Cortex of kidney (tissue), 1 donor: Measurements from ENCODE around the gene RIIAD1.
"Not testable (repeated sequence)": the region's sequence is repeated elsewhere in the genome, so short reads cannot be mapped to it uniquely, and the experiment has no call there.

Experiments
- DNase-seq: peaks from one replicate; lab custom pipeline; 2025; lab: John Stamatoyannopoulos, UW

Gene RIIAD1

DNA sequence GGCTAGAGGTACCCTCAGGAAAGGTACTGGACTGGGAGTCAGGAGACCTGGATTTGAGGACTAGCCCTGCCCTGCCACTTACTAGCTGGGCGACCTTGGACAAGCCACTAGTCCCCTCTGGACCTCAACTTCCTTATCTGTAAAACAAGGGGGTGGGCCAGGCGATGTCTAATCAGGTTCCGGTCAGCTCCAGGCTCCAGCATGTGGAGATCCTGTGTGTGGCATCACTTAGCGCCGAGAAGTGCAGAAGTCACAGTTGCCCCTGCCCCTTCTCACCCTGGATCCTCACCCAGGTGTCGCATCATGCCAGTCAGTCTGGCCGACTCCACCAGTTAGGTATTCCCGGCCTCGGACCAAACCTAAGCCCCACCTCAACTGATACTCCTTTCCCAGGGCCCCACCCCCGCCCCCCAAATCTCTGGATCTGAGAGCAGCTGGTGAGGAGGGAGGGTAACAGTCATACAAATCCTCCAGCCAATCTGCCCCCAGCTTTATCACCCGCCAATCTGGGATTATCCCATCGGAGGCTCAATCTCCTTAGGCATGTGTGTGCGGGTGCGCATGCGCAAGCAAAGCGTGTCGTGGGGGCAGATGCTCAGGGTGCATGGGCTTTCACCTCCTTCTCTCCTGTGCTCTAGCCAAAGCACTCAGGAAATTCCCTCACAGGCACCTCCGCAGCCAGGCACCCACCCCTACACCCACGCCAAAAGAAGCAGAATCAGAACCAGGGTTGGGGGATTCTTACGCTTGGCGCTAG lies 10.1 kb upstream of the RIIAD1 start:
- no peak for DNase-seq

- no peak for DNase-seq
Measured at GRCh38 chr1:151711951-151712350, 9.4 kb upstream of the RIIAD1 start.

DNA sequence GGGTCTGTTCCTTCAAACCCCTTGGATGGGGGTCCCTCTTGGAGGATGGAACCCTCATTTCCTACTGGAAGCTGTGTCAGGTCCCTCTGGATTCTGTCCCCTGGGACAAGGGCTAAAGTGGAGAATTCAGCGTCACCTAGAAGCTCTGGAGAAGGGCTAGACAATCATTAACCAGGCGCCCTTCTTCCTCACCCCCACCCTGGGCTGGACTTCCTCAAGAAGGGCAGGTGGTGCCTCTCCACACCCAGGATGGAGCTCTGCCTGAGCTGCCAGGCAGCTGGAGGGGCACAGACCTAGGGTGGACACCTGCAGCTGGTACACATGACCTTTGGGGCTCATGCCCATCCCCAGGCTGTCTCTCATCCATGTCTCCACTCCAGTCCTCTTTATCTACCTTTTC lies 8.3 kb upstream of the RIIAD1 start:
- DNase-seq, result no peak

DNA sequence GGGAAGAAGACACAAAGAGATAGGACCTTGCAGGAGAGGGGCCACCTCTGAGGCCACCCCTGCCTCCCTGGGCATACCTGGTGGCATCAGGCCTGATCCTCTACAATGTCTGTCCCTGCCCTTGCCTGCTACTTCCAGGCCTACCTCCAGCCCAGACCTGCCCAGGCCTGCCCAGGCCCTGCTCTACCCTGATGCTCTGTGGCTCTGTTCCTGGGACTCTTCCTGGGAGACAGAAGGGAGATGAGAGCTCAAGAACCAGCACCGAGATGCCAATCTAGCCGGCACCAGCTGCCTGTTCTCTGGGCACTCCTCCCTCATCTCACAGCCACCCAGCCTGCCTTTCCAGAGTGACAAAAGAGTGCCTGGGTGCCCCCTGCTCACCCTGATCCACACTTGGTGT lies 7.4 kb upstream of the RIIAD1 start:
- no peak for DNase-seq

- DNase-seq, result no peak
Measured at GRCh38 chr1:151714820-151715725, 6.2 kb upstream of the RIIAD1 start.

DNA sequence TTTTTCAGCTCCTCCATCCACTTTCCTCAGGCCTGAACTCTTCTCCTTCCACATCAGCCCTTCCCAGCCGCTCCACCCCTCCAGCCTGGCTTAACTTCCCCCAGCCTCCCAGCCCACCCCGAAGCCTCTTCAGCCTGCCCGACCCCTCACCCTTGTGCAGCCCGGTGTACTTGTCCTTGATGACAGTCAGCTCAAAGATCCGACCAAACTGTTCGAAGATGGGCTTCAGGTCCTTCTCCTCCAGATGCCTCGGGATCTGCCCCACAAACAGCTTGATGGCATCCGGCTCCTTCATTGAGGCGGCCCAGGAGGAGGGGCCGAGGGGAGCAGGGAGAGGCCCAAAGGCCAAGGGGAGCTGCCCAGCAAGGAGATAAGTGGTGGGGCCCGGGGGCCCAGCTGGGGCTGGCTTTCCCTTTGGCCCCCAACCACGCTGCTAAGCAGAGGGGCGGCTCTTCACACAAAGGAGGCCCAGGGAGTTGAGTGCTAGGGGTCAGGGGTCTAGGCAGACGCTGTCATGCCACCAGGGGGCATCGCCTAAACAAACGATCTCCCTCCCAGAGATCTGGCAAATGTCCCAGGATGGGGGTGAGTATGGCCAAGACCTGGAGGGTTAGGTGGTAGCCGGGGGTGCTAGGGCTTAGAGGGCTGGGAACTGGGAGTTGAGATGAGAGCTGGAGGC lies 5.5 kb upstream of the RIIAD1 start:
- no peak for DNase-seq

GRCh38 chr1:151716405-151716762 lies 4.9 kb upstream of the RIIAD1 start:
- DNase-seq, result no peak

- DNase-seq, result no peak
Measured at GRCh38 chr1:151716771-151717631, 4.3 kb upstream of the RIIAD1 start, which contains the start of gene CELF3. CELF3 (minus strand) TSS chr1:151716803; CDS start chr1:151716020, 783 bp downstream.

DNA sequence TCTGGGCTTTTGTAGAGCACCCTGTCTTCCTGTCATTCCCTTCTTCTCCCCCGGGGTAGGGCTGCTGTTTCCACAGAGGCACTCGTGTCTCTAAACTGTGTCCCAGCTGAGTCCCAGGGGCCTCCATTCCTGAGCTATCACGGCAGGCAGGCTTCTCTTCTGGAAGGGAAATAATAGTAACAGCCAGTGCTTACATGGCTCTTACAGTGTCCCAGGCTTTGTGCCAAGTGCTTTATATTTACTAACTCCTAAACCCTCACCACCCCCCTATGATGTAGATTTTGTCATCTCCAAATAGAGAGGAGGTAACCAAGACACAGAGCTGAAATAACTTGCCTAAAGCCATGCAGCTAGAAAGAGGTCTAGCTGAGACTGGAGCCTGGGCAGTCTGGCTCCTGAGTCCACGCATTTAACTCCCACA lies 3.3 kb upstream of the RIIAD1 start:
- DNase-seq, result no peak

DNA sequence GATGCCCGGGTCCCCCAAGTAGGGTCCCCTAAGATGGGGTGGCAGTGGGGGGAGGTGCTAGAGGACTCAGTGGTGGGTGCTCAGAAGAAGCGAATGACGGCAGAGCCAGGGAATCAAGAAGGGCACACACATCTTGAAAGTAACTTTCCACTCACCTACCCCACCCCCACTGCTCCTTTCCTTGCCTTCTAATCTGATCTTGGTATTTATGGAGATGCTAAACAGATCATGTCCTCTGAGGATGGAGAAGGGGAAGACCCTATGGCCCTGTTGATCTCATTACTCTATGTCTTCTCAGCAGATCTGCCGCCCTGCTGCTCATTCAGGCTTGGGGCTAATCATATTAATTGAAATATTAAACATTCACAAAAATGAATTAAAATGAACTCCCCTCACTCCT lies 2.7 kb upstream of the RIIAD1 start:
- DNase-seq, result no peak

- DNase-seq, result no peak
Measured at GRCh38 chr1:151720125-151720524, 1.2 kb upstream of the RIIAD1 start.

- no peak for DNase-seq
Measured at GRCh38 chr1:151720554-151720953, 768 bp upstream of the RIIAD1 start.

GRCh38 chr1:151721788-151722510 lies 627 bp downstream of the RIIAD1 start:
- no peak for DNase-seq

DNA sequence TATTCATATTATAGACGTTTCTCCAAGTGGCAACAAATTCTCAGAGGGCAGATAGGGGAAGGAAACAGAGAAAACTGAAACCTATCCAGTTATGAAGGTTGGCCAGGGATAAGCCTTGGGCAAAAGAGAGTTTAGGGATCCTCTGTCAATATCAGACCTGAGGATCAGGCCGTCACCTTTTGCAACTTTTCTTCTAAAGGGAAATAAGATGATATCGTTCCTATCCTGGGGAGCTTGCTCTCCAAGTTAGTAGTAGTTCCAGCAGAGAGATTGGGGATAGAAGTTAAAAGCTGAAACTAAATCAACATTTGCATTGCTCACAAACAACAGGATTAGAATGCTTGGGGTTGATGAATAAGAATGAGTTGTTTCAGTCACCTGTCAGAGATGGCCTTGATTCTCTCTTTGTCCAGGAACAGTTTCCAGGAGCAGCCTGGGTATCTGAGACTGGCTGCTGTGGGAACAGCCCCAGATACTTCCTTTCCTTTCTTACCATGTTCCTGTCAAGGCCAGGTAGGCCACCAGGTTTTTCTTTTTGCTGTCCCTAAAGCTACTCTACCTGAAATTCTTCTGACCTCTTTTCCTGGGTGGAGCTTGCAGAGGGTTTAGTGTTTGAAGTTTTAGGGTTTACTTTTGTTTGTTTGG lies 2.5 kb downstream of the RIIAD1 start:
- no peak for DNase-seq

DNA sequence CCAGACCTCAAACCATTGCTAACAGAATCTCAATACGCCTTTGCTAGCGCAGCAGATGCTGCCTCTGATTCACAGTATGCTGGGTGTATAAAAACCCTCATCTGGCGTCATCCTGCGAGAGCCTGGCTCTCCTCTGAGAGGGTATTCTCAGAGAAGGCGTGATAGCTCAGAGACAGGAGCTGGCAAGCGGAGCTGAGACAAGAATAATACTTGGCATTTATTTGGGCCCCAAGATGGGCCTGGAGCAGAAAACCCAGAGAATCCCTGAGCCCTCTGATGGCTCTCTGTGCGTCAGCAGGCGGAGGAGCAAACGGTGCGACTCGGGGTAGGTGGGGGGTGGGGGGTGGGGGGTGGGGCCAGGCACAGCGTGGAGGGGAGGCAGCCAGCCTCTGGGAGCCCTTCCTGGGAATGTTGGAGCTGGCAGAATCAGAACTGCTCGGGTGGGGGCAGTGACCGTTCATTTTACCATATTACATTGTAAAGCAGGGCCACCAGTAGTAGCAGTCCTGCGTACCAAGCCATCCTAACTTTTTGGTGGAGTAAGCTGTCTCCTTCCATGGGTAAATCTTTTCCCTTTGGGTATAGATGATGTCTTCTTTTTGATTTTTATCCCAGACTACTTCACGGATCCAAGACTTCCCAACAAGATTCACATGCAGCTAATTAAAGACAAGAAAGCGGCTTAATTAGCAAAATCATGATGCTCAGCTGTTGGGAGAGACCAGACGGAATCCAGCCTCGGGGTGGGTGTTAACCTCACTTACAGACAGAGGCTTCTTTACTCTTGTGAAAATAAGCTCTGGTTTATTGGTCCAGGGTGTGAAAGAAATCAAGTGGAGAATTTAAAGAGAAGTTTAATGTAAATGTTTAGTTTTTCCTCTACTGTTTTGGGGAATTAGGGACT lies 7.1 kb downstream of the RIIAD1 start:
- DNase-seq, result no peak

GRCh38 chr1:151729157-151729965 lies 8.0 kb downstream of the RIIAD1 start:
- DNase-seq, result no peak

GRCh38 chr1:151729966-151730291 lies 8.6 kb downstream of the RIIAD1 start:
- DNase-seq, result no peak

GRCh38 chr1:151733126-151733525 lies 11.8 kb downstream of the RIIAD1 start:
- no peak for DNase-seq

DNA sequence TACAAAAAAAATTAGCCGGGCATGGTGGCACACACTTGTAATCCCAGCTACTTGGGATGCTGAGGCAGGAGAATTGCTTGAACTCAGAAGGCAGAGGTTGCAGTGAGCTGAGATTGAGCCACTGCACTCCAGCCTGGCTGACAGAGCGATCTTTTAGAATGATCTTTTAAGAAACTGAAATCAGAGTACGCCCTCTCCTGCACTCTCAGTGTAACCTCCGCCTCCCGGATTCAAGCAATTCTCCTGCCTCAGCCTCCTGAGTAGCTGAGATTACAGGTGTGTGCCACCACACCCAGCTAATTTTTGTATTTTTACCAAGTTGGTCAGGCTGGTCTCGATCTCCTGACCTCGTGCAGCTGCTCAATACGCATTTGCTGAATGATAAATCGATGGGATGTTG lies 12.7 kb downstream of the RIIAD1 start:
- DNase-seq, result not testable (repeated sequence)
